Measurements from ENCODE around the gene CLCNKB.

- TF ChIP-seq CTCF (conservative IDR thresholded peaks at IDR 0.05; ENCODE audit: low read depth, low read length) (no peak), POLR2A (IDR thresholded peaks at IDR 0.05; ENCODE audit: low read depth, low read length) (no peak)
Observed at GRCh38 chr1:16031551-16031950, 12.0 kb upstream of the CLCNKB start.
